ENCODE data around the gene NUP54.

NUP54 gene

GRCh38 chr4:76148142-76148865, at the start of gene NUP54:
Gene NUP54 (minus strand): TSS chr4:76148397. CDS start chr4:76148374, 23 bp downstream.
- peak; percentile 89 to 92 for DNase-seq (ENCODE audit: low read depth in 2 of 2)

DNA sequence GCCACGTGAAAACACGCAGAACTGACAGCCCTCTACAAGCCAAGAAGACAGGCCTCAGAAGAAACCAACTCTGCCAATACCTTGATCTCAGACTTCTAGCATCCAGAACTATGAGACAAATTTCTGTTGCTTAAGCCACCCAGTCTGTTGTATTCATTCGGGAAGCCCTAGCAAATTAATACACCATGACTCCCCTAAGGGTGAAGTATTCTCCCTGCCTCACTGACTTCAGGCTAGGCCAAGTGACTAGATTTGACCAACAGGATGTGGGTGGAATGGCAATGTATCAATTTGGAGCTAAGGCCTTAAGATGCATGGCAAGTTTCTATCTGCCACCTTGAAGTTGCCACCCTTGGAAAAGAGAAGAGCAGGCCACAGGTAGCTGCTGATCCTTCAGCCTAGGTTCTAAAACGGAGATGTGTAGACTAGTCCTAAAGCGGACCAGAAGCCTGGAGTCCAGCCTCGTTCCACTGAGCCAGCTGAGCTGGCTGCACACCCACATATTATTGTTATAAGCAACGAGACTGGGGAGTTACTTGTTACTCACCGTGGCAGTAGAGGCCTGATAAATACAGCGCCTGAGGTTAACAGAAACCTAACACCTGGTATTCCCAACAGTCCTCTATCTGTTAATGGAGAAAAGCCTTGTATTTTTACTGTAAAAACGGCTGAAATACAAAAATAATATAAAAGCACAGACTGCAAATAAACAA, 49.0 kb upstream of the NUP54 start:
- no peak for DNase-seq (ENCODE audit: low read depth in 2 of 2)

GRCh38 chr4:76196376-76196775, 48.2 kb upstream of the NUP54 start:
- DNase-seq (ENCODE audit: low read depth in 2 of 2): no peak

DNA sequence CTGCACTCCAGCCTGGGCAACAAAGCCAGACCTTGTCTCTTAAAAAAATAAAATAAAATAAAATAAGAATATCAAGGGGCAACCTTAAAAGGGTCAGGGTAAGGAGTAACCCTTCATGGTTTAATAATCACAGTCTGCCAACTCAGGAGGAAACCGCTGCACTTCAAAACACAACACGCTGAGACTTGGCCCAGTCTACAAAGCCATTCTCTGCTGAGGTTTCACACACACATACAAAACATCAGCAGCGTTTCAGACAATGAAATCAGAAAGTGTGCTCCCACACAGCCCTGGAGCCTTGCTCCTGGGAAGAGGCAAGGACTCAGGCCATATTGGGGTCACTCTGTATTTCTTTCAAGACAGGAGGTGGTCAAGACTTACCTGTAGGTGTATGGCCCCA, 47.1 kb upstream of the NUP54 start:
- no peak for DNase-seq (ENCODE audit: low read depth in 2 of 2)

DNA sequence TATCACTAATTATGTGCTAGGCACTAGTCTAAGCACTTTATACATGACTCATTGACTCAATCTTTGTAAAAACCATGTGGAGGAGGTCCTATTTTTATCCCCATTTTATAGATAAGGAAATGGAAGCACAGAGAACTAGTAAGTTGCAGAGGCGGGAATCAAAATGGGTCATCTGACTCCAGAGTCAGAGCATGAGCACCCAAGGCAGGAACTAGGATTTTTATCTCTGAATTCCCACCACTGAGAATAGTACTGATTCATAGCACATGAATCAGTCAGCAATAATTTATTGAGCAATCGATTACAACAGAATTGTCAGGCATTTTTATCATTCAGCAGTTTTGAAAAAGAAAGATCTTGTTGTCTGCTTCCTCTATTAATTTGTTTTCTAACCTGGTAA, 46.1 kb upstream of the NUP54 start:
- DNase-seq (ENCODE audit: low read depth in 2 of 2): no peak

DNA sequence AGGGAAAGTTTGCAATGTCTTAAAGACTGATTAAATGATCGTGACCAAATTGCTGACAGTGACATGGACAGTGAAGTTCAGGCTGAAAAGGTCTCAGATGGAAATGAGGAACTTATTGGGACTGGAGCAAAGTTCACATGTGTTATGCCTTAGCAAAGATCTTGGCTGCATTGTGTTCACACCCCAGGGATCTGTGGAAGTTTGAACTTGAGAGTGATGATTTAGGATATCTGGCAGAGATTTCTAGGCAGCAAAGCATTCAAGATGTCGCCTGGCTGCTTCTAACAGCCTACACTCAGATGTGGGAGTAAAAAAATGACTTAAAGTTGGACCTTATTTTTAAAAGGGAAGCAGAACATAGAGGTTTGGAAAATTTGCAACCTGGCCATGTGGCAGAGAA, 44.0 kb upstream of the NUP54 start:
- DNase-seq (ENCODE audit: low read depth in 2 of 2): no peak

DNA sequence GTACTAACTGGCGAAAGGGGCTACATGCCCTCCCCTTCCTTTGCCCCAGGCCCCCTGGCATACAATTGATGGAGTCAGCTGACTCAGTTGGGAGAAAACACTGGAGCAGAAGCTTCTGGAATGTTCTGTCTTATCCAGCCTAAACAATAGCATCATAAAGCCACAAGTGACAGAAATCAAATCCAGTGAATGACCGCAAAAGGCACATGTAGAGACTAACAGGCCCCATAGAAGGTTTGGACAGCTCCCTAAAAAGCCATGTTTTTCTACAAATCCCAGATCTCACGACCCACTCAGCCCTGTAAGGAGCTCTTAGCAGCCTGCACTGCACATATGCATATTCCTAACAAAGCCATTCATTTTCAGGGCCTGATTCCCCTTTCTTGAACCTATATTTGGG, 40.4 kb upstream of the NUP54 start:
- DNase-seq (ENCODE audit: low read depth in 2 of 2): no peak

GRCh38 chr4:76188149-76188548, 40.0 kb upstream of the NUP54 start:
- DNase-seq (ENCODE audit: low read depth in 2 of 2): no peak

GRCh38 chr4:76187152-76187551, 39.0 kb upstream of the NUP54 start:
- DNase-seq (ENCODE audit: low read depth in 2 of 2): no peak

GRCh38 chr4:76182463-76182862, 34.3 kb upstream of the NUP54 start:
- DNase-seq (ENCODE audit: low read depth in 2 of 2): no peak

DNA sequence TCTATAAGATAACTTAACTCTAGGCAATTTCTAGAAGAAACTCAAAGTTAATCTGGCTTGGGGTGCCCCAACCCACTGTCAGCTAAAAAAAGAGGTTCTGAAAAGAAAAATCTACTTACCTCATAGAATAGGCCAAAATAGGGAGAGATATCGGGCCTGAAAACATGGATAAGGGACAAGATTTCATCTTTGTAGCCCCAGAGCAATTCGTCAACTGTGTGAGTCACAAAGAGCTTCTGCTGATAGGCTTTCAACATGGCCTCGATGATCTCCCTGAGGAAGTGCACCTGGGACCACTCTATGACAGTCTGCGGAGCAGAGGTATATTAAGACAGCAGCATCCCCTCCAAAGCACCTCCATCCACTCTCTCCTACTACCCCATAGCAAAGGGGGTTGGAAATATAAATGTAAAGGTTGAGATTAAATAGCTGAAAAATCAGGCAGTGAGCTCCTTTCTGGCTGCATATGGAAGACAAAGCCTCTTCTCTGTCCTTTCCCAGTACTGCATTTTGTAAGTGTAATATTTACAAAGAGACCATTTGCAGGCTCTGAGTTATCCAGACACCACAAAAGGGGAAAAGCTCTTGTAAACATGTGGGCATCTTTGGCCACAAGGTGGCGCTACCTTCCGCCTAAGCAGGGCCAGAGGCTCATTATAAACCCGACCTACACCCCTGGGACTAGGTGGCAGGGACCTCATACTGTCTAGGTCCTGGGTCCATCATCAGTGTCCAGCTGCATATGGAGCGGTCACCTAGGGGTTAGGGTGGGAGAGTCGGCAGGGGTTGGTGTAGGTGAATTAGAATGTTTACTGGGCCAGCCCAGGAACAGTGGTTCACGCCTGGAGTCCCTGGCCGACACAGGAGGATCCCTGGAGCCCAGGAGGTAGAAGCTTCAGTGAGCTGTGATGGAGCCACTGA, 31.5 kb upstream of the NUP54 start:
- peak; percentile 57 to 59 for DNase-seq (ENCODE audit: low read depth in 2 of 2)

DNA sequence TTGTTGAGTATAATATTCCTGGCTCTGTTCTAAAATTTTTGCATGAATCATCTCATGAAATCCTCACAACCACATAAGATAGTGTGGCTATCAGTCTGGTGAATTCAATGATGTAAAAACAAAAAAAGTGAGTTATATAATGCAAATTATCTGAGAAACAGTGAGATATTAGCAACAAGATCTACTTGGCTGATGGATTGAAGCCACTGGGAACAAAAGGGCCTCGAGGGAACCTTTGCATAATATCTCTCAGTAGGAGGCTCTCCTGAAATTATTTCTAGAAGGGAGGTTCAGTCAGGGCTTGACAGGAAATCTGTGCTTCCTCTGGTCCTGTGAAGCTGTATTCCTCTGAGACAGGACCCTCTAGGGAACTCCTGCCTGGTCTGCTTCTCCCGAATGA, 30.1 kb upstream of the NUP54 start:
- no peak for DNase-seq (ENCODE audit: low read depth in 2 of 2)

- DNase-seq (ENCODE audit: low read depth in 2 of 2): no peak
These were observed 29.5 kb upstream of the NUP54 start for GRCh38 chr4:76177709-76178108.

DNA sequence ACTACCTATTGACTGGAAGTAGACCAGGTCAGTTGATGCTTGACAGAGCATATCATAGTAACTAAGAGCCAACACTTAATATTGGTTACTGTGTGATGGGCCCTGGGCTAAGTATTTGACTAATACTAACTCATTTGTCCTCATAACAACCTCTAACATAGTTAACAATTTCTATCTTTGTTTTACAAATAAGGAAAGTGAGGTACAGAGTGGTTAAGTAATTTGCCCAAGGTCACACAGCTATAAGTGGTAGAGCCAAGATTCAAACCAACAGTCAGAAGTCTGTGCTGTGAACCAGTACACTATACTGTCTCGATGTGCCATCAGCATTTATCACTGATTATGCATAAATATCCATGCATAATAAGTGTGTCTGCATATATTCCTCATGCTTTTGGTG, 27.1 kb upstream of the NUP54 start:
- no peak for DNase-seq (ENCODE audit: low read depth in 2 of 2)

GRCh38 chr4:76174216-76174615, 26.0 kb upstream of the NUP54 start:
- no peak for DNase-seq (ENCODE audit: low read depth in 2 of 2)

DNA sequence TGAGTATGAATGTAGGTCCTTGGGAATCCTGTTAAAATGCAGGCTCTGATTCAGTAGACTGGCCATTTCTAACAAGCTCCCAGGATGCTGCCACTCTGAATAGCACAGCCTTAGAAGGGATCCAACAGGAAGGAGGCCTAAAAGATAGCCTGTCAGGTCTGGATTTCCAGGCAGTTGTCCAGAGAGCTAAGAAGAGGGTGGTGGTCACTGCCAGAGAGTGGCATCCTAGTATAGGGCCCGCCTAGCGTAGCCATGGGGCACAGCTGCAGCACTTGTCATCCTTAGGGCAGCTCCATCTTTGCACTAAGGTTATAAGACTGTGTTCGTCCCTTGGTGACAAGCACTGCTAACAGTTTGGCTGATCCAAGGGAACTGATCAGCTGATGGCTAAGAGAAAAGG, 20.5 kb upstream of the NUP54 start:
- DNase-seq (ENCODE audit: low read depth in 2 of 2): no peak

- DNase-seq (ENCODE audit: low read depth in 2 of 2): no peak
These were observed 18.3 kb upstream of the NUP54 start for GRCh38 chr4:76166480-76166879.

DNA sequence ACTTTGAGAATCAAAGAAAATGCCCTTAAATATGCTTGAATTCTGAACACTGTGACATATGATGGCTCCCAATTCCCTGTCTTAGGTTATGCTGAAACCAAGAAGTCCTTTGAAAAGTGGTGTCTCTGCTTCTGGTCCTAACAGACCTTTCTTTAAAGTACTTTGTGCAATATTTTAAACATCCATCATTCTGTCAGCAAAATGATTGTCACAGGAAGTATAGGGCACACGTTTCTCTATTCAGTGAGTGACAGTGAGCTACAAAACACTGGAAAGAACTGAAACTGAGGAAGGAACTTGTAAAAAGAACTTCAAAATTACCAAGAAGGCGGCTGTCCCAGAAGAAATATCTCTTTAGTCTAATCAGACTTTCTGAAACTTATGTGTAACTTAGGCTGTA, 12.2 kb upstream of the NUP54 start:
- DNase-seq (ENCODE audit: low read depth in 2 of 2): no peak

DNA sequence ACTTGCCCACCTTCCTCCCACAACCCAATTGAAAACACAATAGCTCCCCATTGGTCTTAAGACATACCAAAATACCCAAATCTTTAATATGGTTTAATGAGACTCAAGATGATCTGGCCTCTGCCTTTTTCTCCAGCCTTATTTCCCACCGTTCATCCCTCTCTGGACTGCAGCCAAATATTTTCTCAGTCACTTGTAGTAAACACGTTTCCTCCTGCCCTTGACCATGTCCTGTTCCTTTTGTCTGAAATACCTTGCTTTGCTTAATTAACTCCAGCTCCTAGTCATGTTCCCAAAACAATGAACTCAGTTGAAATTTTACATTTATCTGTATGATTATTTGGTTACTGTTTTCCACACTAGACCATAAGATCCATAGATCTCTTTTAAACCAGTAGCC, 8.4 kb upstream of the NUP54 start:
- no peak for DNase-seq (ENCODE audit: low read depth in 2 of 2)

GRCh38 chr4:76155979-76156378, 7.8 kb upstream of the NUP54 start:
- DNase-seq (ENCODE audit: low read depth in 2 of 2): no peak

GRCh38 chr4:76153356-76153755, 5.2 kb upstream of the NUP54 start:
- DNase-seq (ENCODE audit: low read depth in 2 of 2): no peak

- DNase-seq (ENCODE audit: low read depth in 2 of 2): peak; percentile 40 to 50
These were observed 599 bp downstream of the NUP54 start for GRCh38 chr4:76147454-76148141.

Measured in stimulated activated CD8-positive, alpha-beta memory T cell treated with anti-CD3 and anti-CD28 coated beads, Interleukin-15, amount 100 ng/mL, for 48 hours (primary cell).